C1 segment of cervical spinal cord (tissue), 14 donors: ENCODE results near the gene MRPS34.
"Not testable (repeated sequence)": the region's sequence is repeated elsewhere in the genome, so short reads cannot be mapped to it uniquely, and the experiment has no call there.

Source experiments
- DNase-seq, 14 donors: peaks; one replicate each; lab custom pipeline; 2025; lab: John Stamatoyannopoulos, UW

Gene MRPS34

DNA sequence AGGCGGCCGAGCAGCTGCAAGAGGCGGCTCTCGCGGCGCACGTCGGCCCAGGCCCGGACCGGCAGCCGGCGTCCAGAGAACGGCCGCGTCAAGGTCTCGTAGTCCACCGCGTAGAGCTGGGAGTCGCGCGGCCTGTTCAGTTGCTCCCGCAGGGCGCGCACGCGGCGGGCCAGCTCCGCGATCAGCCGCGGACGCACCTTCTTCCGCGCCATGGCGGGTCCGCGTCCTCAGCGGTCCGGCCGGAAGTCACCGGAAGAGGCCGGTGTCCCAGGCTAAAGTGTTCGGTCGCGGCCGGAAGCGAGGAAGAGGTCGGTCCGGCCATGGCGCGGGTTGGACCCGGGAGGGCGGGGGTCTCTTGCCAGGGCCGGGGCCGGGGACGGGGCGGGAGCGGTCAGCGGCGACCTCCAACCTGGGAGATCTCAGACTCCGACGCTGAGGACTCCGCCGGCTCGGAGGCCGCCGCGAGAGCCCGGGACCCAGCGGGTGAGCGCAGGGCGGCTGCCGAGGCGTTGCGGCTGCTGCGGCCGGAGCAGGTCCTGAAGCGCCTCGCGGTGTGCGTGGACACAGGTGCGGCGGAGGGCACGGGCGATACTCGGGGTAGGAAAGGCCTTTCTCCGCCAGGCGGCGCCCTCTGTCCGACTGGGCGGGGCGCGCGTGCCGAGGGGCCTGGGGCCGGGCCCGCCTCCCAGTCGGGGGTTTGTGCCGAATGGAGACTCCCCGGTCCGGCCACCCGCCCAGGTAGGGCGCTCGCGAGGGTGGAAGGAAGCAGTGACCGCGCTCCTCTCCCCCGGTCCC is at the start of gene MRPS34:
Gene MRPS34, minus strand, starts transcription at position 227 of the 795 bp plus-strand sequence. Its CDS starts 15 bp downstream, at position 212.
- peak; percentile 14 to 83 (median 70) for DNase-seq

DNA sequence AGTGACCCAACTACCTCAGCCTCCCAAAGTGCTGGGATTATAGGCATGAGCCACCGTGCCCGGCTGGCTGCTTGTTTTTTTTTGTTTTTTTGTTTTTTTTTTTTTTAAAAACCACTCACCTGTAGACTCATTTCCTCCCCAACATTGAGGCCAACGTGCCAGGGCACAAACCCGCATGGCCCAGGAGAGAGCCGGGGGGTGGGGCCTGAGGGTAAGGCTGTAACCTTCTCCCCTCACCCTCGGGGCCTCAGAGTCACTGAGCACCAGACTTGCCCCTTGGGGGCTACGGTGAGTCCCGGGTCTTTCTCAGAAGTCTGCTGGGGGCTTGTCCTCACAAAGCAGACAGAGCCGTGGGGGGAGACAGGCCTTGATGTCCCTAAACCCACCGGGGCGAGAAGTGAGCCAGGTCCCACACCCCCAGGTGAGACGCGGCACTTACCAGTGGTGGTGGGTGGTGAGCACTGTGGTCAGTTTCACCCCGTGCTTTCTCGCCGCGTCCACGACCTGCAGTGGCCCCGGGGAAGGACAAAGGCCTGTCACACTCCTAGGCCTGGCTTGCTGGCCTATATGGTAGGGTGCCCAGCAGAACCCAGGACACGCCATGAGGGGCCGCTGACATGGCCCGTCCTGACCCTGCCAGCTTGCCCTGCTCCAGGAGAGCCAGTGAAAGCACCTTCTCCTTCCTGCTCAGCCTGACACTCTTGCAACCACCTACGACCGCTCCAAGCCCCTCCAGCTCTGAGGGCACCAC is 49.1 kb upstream of the MRPS34 start:
- no peak for DNase-seq

DNA sequence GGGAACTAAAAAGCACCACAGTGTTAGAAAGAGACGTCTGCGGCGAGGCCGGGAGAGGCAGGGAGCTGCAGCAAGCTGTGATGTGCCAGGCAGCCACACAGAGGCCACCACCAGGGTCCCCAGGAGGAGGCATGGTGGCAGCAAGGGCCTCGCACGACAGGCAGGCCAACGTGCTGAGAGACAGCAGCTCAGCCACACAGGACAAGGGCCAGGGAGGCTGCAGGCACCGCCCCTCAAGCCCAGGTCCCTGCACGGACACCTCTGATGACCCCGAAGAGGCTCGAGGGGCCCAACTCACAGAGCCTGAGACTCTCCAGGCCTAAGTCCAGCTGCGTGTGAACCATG is 48.0 kb upstream of the MRPS34 start:
- no peak for DNase-seq

DNA sequence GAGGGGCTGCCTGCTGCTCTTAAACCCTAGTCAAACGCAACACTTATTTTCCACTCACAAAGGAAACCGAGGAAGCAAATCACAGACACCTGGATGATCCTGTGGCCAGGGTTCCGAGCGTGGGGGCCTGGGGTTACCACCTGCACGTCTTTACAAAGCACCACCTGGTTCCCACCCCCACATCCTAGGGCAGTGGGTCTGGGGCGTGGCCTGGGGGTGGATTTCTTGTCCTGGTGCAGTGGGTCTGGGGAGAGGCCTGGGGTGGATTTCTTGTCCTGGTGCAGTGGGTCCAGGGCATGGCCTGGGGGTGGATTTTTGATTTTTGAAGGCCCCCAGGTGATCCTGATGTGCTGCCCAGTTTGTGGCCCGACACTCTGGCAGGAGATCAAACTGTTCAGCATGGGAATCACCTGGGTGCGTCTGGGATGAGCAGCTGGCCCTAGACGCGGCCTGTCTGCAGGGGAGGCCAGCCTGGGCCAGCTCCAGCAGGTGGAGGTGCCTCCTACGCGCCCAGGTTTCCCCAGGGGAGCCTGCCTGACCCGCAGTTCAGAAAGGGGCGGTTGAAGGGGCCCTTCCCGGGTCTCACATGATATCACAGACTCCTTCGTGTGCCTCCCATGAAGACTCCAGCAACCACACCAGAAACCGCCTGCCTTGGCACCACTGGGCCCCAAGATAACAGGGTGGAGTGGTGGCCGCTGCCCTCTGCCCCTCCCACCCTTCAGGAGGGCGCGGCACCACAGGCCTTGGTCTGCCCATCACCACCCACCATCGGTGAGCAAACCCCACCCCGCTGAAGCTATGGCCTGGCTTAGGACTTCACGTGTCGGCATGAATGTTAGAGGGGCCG is 47.4 kb upstream of the MRPS34 start:
- no peak for DNase-seq

DNA sequence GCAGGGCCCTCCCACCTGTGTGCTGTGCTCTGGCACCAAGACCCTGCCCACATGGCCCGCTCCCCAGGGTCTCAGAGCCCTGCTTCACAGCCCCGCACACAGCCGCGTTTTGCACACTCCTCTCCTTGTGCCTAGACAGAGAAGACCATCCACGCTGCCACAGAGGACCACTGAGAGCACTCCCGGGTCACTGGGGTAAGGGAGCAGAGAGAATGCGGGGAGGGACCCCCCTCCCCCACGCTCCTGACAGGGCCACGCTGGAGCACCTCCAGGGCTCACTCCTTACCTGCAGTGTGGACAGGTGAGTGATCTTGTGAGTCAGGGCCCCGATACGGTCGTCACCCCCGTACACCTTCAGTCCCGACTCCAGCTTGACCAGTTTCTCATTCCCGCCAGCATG is 46.7 kb upstream of the MRPS34 start:
- DNase-seq: no peak

DNA sequence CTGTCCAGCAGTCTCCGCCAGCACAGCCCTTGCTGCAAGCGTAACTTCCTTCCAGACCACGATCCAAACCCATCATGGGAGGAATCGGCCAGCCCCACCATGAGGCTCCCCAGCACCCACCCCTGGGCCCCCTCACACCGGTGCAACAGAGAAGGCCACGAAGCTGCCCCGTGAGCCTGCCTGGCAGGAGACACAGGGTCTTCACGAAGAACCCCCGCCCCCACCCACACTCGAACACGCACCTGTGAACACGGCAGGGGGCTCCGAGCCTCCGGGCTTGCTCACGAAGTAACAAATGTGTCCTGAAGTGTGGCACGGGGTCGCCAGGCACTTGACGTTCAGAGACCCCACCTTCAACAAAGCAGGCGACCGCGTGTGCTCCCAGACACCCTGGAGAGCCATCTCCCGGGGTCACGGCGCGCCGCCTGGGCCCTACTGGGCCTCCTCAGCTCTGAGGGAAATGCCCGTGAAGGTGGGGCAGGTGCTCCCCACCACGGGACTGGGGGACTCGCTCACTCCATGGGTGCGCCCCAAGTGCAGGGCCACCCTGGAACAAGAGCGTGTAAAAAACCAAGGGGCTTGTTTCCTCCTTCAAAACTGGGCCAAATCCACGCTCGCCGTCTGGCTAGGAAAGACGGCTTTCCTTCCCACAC is 46.1 kb upstream of the MRPS34 start:
- no peak for DNase-seq

DNA sequence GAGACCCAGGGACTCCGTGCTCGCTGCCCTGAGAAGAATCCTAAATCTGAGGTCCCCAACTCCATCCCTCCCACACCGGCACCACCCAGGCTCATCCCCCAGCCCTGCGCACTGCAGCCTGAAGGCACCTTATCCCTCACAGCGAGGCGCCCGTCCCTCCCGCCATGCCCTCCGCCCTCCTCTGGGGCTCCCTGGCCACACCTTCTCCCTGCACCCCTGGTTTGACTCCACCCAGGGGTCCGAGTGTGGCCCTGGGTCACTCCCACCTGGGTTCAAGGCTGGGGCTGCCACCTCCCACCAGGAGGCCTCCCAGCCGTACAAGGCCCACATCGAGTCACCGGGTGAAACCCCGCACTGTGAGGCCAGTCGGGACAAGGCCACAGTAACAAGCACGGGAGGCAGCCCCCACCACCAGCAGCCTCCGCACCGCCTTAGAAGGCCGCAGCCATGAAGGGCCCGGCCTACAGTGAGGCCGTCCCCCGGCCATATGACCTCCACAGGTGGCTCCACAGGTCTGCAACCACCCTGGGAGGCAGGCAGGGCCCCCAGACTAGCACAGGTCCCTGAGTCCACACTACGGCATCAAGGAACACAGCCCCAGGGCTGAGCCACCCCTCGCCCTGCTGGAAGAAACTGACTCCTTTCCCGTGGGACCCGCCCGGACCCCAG is 45.4 kb upstream of the MRPS34 start:
- DNase-seq: no peak

DNA sequence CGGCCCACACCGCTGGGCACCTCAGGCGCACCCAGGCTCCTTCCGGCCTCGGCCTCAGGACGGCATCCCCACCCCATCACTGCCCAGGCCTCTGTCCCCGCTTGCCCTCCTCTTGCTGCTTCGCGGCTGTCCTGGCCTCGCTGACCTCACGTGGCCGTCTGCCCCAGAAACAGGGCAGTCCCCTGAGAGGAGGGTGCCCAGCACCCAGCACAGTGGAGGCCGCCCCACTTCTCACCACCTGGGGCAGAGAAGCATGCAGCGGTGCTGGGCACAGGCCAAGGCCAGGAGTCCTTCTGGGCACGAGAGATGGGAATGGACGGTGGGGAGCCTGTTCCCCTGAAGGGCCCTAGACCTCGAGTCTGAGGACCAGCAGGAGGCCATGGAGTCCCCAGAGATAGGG is 44.8 kb upstream of the MRPS34 start:
- no peak for DNase-seq

DNA sequence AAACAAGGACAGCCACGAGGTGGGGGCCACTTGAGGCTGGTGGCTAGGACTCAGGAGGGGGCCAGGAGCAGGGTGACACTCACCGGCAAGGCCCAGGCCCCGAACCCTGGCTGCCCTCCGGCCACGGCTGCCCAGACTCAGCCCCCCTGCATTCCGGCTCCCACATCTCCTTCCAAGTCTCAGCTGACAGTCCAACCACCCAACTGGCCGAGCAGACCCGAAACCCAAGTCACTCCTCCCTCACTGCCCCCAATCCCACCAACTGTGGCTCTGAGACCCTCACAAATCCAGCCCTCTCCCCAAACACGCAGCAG is 44.3 kb upstream of the MRPS34 start:
- DNase-seq: no peak

DNA sequence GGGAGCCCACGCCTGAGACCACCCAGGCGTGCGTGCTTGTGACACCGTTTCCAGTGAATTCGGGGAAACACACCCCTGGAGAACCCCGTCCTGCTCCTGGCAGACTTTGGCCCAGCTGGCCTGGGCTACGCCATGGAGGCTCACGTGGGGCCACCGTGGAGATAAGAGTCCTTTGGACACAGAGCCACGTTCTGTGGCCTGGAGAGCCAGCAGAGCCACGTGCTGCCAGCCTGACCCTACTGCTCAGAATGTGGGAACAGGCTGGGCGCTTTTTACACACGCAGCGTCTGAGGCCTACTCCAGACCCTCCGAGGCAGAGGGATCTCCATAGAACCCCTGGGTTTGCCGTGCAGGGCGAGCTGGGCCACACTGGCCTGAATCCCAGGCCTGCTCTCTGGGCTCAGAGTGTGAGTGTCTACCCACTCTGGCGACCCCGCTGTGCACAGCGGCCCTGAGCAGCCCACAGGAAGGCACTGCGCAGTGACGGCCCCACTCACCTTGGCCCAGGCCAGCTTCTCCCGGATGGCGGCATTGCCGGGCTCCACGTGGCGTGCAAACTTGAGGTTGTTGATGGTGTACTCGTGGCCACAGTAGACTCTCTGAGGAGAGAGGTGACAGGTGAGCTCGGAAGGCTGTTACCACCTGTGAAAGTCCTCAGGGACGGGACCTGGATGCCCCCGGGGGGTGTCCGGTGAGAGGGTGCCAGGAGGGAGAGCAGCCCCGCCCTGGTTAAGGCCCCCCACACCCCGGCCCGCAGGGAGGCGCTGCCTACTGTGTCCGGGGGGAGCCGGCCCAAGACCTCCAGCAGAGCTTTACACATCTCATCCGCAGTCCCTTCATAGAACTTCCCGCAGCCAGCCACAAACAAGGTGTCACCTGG is 43.7 kb upstream of the MRPS34 start:
- no peak for DNase-seq

DNA sequence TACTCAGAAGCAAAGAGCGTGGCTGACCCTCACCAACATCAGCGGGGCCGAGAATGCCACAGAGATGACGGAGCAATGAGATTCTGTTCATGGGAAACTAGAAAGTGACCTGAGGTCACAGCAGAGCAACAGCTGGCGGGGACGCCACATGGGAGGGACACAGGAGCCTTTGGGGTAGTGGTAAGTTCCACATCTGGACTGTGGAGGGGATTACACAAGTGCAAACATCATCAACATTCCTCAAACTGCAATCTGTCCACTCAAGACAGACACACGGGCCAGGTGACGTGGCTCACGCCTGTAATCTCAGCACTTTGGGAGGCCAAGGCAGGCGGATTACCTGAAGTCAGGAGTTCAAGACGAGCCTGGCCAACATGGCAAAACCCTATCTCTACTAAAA is 42.5 kb upstream of the MRPS34 start:
- DNase-seq: no peak

DNA sequence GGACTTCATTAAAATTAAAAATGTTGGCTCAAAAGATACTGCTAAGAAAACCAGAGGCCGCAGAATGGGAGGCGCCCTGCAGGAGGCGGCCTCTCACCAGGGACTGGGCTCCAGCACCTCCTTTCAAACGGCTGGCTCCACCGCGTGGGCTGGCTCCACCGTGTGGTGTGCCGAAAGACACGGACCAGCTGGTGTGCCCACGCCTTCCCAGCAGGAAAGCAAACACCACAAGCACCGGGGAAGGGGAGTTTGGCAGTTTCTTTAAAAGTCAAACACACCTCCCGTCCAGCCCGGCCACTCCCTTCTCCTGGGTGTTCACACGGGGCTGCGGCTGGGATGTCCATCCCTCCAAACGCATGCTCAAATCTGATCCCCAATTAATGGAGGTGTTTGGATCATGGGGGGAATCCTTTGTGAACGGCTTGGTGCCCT is 39.8 kb upstream of the MRPS34 start:
- peak in 1 of 14 donors; percentile 49 for DNase-seq

DNA sequence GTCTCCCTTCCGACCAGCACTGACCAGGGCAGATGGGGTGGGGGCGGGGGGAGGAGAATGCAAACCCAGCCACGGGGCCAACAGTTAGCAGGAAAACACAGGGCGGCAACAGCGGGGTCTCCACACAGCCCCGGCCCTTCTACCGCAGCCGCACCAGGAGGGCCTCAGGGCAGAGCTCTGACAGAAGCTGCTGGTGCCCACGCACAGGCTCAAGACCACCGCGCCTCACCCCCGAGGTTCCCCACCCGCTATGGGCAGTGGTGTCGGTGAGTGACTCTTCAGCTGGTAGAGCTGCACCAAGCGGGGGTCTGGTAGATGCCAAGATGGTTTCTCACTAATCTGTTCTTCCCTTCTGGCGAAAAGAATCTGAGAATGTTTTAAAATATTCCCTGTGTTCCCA is 37.6 kb upstream of the MRPS34 start:
- DNase-seq: no peak

DNA sequence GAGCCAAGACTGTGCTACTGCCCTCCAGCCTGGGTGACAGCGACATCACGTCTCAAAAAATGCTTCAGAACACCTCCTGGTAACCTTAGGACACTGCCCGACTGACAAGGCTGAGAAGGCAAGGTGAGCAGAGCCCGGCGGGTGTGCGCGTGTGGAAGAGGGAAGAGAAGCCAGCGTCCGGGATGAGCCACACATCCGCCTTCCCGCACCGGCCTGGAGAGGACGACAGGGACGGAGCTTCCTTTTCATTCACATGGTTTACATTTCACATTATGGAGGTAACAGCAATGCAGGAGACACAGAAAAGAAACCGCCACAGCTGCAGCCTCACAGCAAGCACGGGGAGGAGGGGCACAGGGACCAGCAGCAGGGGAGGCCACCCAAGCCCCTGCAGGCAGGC is 37.2 kb upstream of the MRPS34 start:
- DNase-seq: no peak

DNA sequence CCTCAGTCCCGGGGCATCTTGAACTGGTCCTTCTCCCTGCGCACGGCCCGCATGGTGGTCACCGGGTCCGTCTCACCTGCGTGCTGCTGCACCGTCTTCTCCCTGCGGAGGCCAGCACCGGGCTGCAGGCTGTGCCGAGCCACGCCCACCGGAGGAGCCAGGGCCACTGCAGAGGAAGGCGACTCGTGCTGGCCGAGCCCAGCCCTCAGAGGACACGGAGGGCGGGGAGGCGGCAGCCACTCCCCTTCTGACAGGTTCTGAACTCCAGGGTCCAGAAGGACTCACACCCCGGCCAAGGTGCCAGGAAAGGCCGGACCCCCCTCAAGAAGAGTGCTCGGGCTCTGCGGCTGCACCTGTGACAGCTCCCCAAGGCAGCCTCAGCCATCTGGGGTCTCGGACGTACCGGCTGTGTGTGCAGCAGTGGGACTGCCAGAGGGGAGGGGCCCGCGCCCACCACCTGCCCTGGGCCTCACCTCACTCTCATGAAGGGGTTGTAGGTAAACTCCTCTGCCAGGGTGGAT is 36.4 kb upstream of the MRPS34 start:
- DNase-seq: no peak

DNA sequence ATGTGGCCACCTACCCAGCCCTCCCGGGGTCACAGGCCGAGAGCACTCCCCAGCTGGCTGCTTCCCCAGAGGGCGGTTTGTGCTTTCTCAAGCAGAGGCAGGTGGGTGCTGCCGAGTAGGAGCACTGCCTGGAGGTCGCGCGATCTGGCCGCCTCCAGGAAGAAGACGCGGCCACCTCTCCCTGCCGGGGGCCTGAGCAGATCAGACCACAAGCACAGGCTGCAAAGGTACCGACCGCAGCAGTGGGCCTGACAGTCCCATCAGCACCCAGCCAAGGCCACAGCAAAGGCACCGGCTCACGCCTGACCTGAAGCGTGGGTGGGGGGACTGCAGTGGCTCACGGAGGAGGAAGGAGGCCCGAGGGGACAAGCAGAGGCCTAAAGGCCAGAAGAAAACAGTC is 35.8 kb upstream of the MRPS34 start:
- DNase-seq: no peak

DNA sequence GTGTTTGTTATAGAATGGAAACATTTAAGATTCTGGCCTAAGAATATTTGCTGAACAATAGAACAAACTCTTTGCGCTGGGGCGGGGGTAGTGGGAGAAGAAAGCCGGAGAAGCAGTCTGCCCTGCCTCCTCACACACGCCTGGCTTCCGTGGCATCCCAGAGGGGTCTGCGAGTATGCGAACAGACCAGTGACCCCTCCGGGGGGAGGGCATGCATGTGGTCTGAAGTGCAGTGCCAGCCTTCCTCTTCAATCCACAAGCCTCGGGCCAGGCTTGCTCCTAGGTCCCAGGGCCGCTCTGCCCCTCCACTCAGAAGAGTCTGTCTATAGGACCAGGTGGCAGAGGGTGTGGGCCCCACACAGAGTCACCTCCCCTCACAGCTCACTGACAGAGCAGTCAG is 34.7 kb upstream of the MRPS34 start:
- DNase-seq: no peak

DNA sequence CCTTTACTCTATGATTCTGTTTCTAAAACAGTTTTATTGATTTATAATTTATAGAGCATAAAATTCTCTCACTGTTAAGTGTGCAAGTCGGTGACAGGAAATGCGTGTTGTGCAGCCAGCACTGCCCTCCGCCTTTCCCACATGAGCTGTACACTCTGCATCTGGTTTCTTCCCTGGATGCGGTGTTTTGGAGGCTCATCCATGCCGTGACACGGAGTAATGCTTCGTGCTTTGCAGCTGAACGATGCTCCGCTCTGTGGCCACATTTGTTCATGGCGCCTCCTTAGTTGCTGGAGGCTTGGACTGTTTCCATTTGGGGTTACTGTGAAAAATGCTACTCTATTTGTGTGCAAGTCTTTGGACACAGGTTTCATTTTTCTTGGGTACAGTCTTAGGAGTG is 27.8 kb upstream of the MRPS34 start:
- no peak for DNase-seq

DNA sequence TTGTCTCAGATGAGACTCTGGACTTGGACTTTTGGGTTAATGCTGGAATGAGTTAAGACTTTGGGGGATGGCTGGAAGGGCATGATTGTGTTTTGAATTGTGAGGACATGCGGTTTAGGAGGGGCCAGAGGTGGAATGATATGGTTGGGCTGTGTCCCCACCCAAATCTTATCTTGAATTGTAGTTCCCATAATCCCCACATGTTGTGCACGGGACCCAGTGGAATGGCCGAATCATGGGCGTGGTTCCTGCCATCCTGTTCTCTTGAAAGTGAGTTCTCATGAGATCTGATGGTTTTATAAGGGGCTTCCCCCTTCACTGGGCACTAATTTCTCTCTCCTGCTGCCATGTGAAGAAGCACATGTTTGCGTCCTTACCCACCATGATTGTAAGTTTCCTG is 26.3 kb upstream of the MRPS34 start:
- DNase-seq: not testable (repeated sequence)
